B cell (primary cell): ENCODE results near the gene MAMLD1.

Experiments
- EZH2 ChIP-seq: IDR thresholded peaks from 2 replicates; pipeline ENCODE4 v1.6.1; 2012; ENCODE audit warnings: borderline replicate concordance, low read depth, mild to moderate bottlenecking, moderate library complexity, low read length; ENCODE audit not compliant: insufficient read depth, poor library complexity, severe bottlenecking
- TF ChIP-seq, protein P1 (sequence below): fragments of 200-600 bp; IDR thresholded peaks from one replicate; pipeline ENCODE4 v1.8.0; 2022; ENCODE audit warnings: antibody characterized with exemption, mild to moderate bottlenecking

DNA sequence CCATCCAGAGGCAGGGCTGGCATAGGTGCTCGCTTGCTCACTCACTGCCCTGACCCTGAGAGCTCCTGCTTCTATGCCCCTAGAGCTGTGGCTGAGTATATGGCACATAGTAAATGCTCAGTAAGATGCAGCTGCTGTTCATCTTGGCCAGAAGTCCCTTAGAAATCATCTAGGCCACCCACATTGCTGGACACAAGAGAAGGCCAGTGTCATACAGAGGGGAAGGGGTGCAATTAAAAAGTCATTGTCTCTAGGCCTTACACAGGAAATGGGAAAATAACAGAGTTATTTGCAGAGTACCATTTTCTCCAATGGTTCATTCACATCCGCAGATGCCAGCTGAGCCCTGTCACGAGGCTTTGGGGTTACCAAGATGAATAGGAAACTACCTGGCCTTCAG is 88.8 kb downstream of the MAMLD1 start:
- TF ChIP-seq, protein P1, sequence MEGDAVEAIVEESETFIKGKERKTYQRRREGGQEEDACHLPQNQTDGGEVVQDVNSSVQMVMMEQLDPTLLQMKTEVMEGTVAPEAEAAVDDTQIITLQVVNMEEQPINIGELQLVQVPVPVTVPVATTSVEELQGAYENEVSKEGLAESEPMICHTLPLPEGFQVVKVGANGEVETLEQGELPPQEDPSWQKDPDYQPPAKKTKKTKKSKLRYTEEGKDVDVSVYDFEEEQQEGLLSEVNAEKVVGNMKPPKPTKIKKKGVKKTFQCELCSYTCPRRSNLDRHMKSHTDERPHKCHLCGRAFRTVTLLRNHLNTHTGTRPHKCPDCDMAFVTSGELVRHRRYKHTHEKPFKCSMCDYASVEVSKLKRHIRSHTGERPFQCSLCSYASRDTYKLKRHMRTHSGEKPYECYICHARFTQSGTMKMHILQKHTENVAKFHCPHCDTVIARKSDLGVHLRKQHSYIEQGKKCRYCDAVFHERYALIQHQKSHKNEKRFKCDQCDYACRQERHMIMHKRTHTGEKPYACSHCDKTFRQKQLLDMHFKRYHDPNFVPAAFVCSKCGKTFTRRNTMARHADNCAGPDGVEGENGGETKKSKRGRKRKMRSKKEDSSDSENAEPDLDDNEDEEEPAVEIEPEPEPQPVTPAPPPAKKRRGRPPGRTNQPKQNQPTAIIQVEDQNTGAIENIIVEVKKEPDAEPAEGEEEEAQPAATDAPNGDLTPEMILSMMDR = no peak
- TF ChIP-seq EZH2 = no peak
